Liver (tissue), 9 donors: Measurements from ENCODE around the gene LPP. TPM values are rescaled to one million over a fixed set of nuclear protein-coding genes. Genes with fewer than 3 reads are reported as not detected.
A peak's percentile ranks its signal among the peaks of the same experiment; 100 is the strongest.

Experiments used
- DNase-seq: peaks from one replicate; pipeline ENCODE4 v3.0.0-alpha.2; 2017; ENCODE audit warnings: low spot score
- H3K27ac ChIP-seq, 2 donors: one replicate each; pipeline ENCODE4 v1.7.0; 2013; ENCODE audit warnings: inconsistent platforms in 2 of 2, low read length in 2 of 2, control low read depth in 1 of 2, low read depth in 1 of 2, mild to moderate bottlenecking in 1 of 2
- H3K27me3 ChIP-seq, 4 donors: one replicate each; pipeline versions ENCODE4 v1.6.1 to v1.7.0; 2013; ENCODE audit warnings: low read length in 3 of 4, inconsistent platforms in 1 of 4, mild to moderate bottlenecking in 1 of 4, moderate library complexity in 1 of 4; ENCODE audit not compliant: control insufficient read depth in 4 of 4, insufficient read depth in 4 of 4
- H3K36me3 ChIP-seq, 4 donors: one replicate each; pipeline versions ENCODE4 v1.6.1 to v1.7.0; 2013; ENCODE audit warnings: low read length in 3 of 4, mild to moderate bottlenecking in 3 of 4, low read depth in 1 of 4, moderate library complexity in 1 of 4; ENCODE audit not compliant: control insufficient read depth in 4 of 4, insufficient read depth in 3 of 4
- H3K4me1 ChIP-seq, 4 donors: one replicate each; pipeline versions ENCODE4 v1.6.1 to v1.7.0; 2013; ENCODE audit warnings: low read length in 3 of 4, mild to moderate bottlenecking in 3 of 4, moderate library complexity in 1 of 4; ENCODE audit not compliant: control insufficient read depth in 4 of 4, insufficient read depth in 4 of 4
- H3K4me3 ChIP-seq, 3 donors: one replicate each; pipeline versions ENCODE4 v1.6.1 to v1.7.0; 2013; ENCODE audit warnings: low read length in 3 of 3, control low read depth in 1 of 3, low read depth in 1 of 3, mild to moderate bottlenecking in 1 of 3
- H3K9ac ChIP-seq, 2 donors: one replicate each; pipeline ENCODE4 v1.7.0; 2013; ENCODE audit warnings: low read length in 2 of 2, mild to moderate bottlenecking in 2 of 2, moderate library complexity in 2 of 2, control low read depth in 1 of 2, low read depth in 1 of 2
- H3K9me3 ChIP-seq, 4 donors: one replicate each; pipeline versions ENCODE4 v1.6.1 to v1.7.0; 2013; ENCODE audit warnings: low read length in 3 of 4; ENCODE audit not compliant: control insufficient read depth in 4 of 4
- EGR1 ChIP-seq, 2 donors: IDR thresholded peaks; 2 replicates each; pipeline ENCODE4 v1.6.1; 2016 to 2018; ENCODE audit warnings: antibody characterized with exemption in 2 of 2, low read depth in 2 of 2
- FOXA1 ChIP-seq: IDR thresholded peaks from 2 replicates; pipeline ENCODE4 v1.6.1; 2016; ENCODE audit warnings: antibody characterized with exemption
- FOXA2 ChIP-seq: IDR thresholded peaks from 2 replicates; pipeline ENCODE4 v1.6.1; 2016; ENCODE audit warnings: antibody characterized with exemption
- GABPA ChIP-seq, 2 donors: IDR thresholded peaks in 1 of 2; conservative IDR thresholded peaks in 1 of 2; 2 replicates each; pipeline ENCODE4 v1.6.1; 2016; ENCODE audit warnings: antibody characterized with exemption in 2 of 2, mild to moderate bottlenecking in 1 of 2, moderate library complexity in 1 of 2
- HNF4A ChIP-seq, 2 donors: conservative IDR thresholded peaks; 2 replicates each; pipeline ENCODE4 v1.6.1; 2016; ENCODE audit warnings: antibody characterized with exemption in 2 of 2, mild to moderate bottlenecking in 2 of 2
- HNF4G ChIP-seq: IDR thresholded peaks from 2 replicates; pipeline ENCODE4 v1.6.1; 2016; ENCODE audit warnings: antibody characterized with exemption
- JUND ChIP-seq, 2 donors: IDR thresholded peaks; 2 replicates each; pipeline ENCODE4 v1.6.1; 2016; ENCODE audit warnings: antibody characterized with exemption in 2 of 2
- NR2F2 ChIP-seq: IDR thresholded peaks from 2 replicates; pipeline ENCODE4 v1.6.1; 2016; ENCODE audit warnings: antibody characterized with exemption
- RAD21 ChIP-seq, 2 donors: IDR thresholded peaks; 2 replicates each; pipeline ENCODE4 v1.6.1; 2016; ENCODE audit warnings: antibody characterized with exemption in 2 of 2, mild to moderate bottlenecking in 2 of 2
- REST ChIP-seq: IDR thresholded peaks from 2 replicates; pipeline ENCODE4 v1.6.1; 2016; ENCODE audit warnings: antibody characterized with exemption, mild to moderate bottlenecking
- RXRA ChIP-seq, 2 donors: IDR thresholded peaks; 2 replicates each; pipeline ENCODE4 v1.6.1; 2017 to 2018; ENCODE audit warnings: antibody characterized with exemption in 2 of 2, mild to moderate bottlenecking in 1 of 2
- SP1 ChIP-seq: IDR thresholded peaks from 2 replicates; pipeline ENCODE4 v1.6.1; 2018; ENCODE audit warnings: antibody characterized with exemption, mild to moderate bottlenecking
- TAF1 ChIP-seq: conservative IDR thresholded peaks from 2 replicates; pipeline ENCODE4 v1.6.1; 2016; ENCODE audit warnings: antibody characterized with exemption, mild to moderate bottlenecking
- YY1 ChIP-seq: IDR thresholded peaks from 2 replicates; pipeline ENCODE4 v1.6.1; 2016; ENCODE audit warnings: antibody characterized with exemption, mild to moderate bottlenecking
- WGBS: extraction: QIAGEN DNeasy Blood & Tissue Kit; methylation state at CpG from one replicate; pipeline ENCODE4 v1.1.7; 2013; 5-methylcytosine and 5-hydroxymethylcytosine counted together
- polyA plus RNA-seq, 2 donors: library from polyadenylated mRNA; stranded (reverse) in 1 of 2; unstranded in 1 of 2; fragments of 200-250 nt in 1 of 2; fragments of >200 nt in 1 of 2; fragmentation: Nextera tagmentation in 1 of 2; extraction: Ambion mirVana in 1 of 2; gene quantifications; one replicate each; pipeline versions ENCODE4 v1.2.1 to v1.2.3, GENCODE V29; 2013 to 2015
- total RNA-seq, 2 donors: library from RNA; depleted of rRNA; stranded (reverse); fragments of >200 nt; gene quantifications; one replicate each; pipeline ENCODE4 v1.2.3, GENCODE V29; 2014
- TF ChIP-seq, protein P1 (sequence below): IDR thresholded peaks from 2 replicates; pipeline ENCODE4 v1.6.1; 2016; ENCODE audit warnings: antibody characterized with exemption
- donor health status: healthy.
- donor health status: healthy.
- donor health status: healthy.
- donor health status: healthy.
- donor health status: healthy.

Gene LPP
- total and polyA plus RNA-seq, 4 donors, result 3.3 to 53.7 (median 28.2) TPM

DNA sequence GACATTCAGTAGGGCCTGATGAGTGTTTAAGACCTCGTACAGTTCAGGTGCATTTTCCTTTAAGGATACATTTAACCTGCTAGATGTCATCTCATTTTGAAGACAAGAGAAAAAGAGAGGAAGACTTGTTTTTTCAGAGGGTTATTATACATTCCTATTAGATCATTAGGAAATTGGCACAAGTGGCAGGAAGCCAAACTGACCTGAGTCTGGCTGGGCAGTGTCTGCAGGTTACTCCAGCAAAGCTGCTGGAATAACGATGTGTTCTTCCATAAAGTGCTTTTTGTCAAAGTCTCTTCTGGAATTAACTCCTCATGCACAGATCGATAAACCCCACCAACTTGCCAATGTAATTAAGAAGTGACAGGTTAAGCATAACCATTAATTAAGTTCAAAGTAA is 621.5 kb downstream of the LPP start:
- TF ChIP-seq JUND (IDR thresholded peaks at IDR 0.05) (no peak), HNF4A (conservative IDR thresholded peaks at IDR 0.05) (no peak), SP1 (no peak), FOXA2 (no peak), EGR1 (IDR thresholded peaks at IDR 0.05; ENCODE audit: low read depth in 2 of 2) (no peak), RXRA (IDR thresholded peaks at IDR 0.05) (no peak), TAF1 (no peak), RAD21 (IDR thresholded peaks at IDR 0.05) (no peak), FOXA1 (no peak), NR2F2 (no peak), YY1 (no peak), GABPA (IDR thresholded peaks at IDR 0.05 in 1 of 2, conservative IDR thresholded peaks at IDR 0.05 in 1 of 2) (no peak), REST (no peak), HNF4G (no peak)
- TF ChIP-seq, protein P1, sequence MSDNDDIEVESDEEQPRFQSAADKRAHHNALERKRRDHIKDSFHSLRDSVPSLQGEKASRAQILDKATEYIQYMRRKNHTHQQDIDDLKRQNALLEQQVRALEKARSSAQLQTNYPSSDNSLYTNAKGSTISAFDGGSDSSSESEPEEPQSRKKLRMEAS, result no peak
- no peak for DNase-seq

DNA sequence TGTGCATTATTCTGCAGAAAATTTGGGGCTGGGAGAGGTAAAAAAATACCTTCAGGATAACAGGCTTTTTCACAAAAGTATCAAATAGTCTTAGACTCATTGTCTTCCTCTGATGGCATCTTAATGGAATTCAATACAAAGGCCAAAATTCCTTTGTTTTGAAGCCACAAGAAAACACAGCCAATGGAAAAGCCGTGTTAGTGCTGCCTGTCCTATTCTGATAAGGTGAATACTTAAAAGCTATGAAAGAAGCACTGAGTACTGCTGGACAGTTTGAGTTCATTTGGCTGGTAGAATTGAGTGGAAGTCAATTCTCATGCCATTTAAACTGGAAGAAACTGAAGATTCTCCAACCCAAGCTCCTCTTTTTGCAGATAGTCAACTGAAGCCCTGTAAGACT is 622.5 kb downstream of the LPP start:
- H3K9me3 ChIP-seq, result no peaks in the 10 kb centered on the region
- no peak overlapping the region for H3K27ac ChIP-seq
- 91% methylated on average over 1 of the region's 1 CpG for WGBS
- H3K36me3 ChIP-seq, result no peaks in the 10 kb centered on the region
- no peaks in the 10 kb centered on the region for H3K27me3 ChIP-seq
- TF ChIP-seq FOXA2, result no peak
- TF ChIP-seq REST, result peak; percentile 52
- peaks cover 14 to 42% (median 27%) of the 10 kb centered on the region in 4 donors for H3K4me1 ChIP-seq
- H3K4me3 ChIP-seq, result no peak overlapping the region
- H3K9ac ChIP-seq, result no peak overlapping the region
- no peak for DNase-seq

More for the DNA sequence above, 621.5 kb downstream of the LPP start:
- Histone ChIP-seq H3K27me3 (no peaks in the 10 kb centered on the region), H3K9me3 (no peaks in the 10 kb centered on the region), H3K36me3 (no peaks in the 10 kb centered on the region), H3K9ac (no peak overlapping the region), H3K4me3 (no peak overlapping the region), H3K4me1 (peaks cover 13 to 32% (median 19%) of the 10 kb centered on the region in 4 donors), H3K27ac (no peak overlapping the region)
- WGBS, result 65% methylated on average over 3 of the region's 3 CpGs
